Esophagus squamous epithelium (tissue), 5 donors: ENCODE data around the gene RASL11B. TPM values are rescaled to one million over a fixed set of nuclear protein-coding genes. Genes with fewer than 3 reads are reported as not detected.
A peak's percentile ranks its signal among the peaks of the same experiment; 100 is the strongest.

Source experiments
- DNase-seq: peaks from one replicate; lab custom pipeline; 2025; lab: John Stamatoyannopoulos, UW
- H3K27ac ChIP-seq, 4 donors: fragments of 200-600 bp; sonication (generic); one replicate each; pipeline ENCODE4 v1.5.1; 2016 to 2019; ENCODE audit warnings: mild to moderate bottlenecking in 1 of 4
- H3K27me3 ChIP-seq, 4 donors: fragments of 200-600 bp; sonication (generic); 1 replicate in 3 of 4; 2 replicates in 1 of 4; pipeline versions ENCODE4 v1.5.1 to v1.6.0; 2017 to 2021; ENCODE audit warnings: antibody characterized with exemption in 1 of 4
- H3K36me3 ChIP-seq, 3 donors: fragments of 200-600 bp; sonication (generic); one replicate each; pipeline ENCODE4 v1.5.1; 2016 to 2019
- H3K4me1 ChIP-seq, 3 donors: fragments of 200-600 bp; sonication (generic); one replicate each; pipeline ENCODE4 v1.5.1; 2017 to 2019
- H3K4me3 ChIP-seq, 4 donors: fragments of 200-600 bp; sonication (generic); 1 replicate in 3 of 4; 2 replicates in 1 of 4; pipeline ENCODE4 v1.5.1; 2016 to 2019; ENCODE audit warnings: mild to moderate bottlenecking in 2 of 4, moderate library complexity in 1 of 4
- H3K9me3 ChIP-seq, 3 donors: fragments of 200-600 bp; sonication (generic); one replicate each; pipeline ENCODE4 v1.5.1; 2016 to 2019
- POLR2A ChIP-seq, 4 donors: fragments of 450-650 bp; IDR thresholded peaks; one replicate each; pipeline ENCODE4 v1.6.1; 2017; ENCODE audit warnings: antibody characterized with exemption in 4 of 4, mild to moderate bottlenecking in 4 of 4, moderate library complexity in 3 of 4
- WGBS, 2 donors: methylation state at CpG; one replicate each; pipeline ENCODE4 v1.1.5; 2018; 5-methylcytosine and 5-hydroxymethylcytosine counted together
- intact Hi-C: fragments of 100-400 bp; cut with DNase I; formaldehyde crosslinking; loops from one replicate; pipeline ENCODE4 v1.15.0; 2022
- total RNA-seq, 4 donors: library from RNA; depleted of rRNA; stranded (reverse); fragments of >200 nt; gene quantifications; one replicate each; pipeline ENCODE4 v1.1.0, GENCODE V29; 2016
- TF ChIP-seq, protein P1 (sequence below), 6 experiments: fragments of 450-650 bp in 4 of 6; fragments of 200-600 bp in 2 of 6; sonication (generic) in 2 of 6; IDR thresholded peaks; one replicate each; pipeline ENCODE4 v1.5.1; 2016 to 2019; ENCODE audit warnings: antibody characterized with exemption in 6 of 6, mild to moderate bottlenecking in 4 of 6, moderate library complexity in 4 of 6
- donor health status: DM: yes; HTN: yes; CAD: no.

RASL11B gene
- total RNA-seq, 4 donors from 2014 or later = 0.15 to 0.97 (median 0.83) TPM

- intact Hi-C loops = no loop called here
- DNase-seq = no peak
- WGBS, 2 donors = 52 to 71% methylated on average over 2 to 3 of the region's 3 CpGs
Observed at GRCh38 chr4:52852711-52853110, 9.4 kb upstream of the RASL11B start.

DNA sequence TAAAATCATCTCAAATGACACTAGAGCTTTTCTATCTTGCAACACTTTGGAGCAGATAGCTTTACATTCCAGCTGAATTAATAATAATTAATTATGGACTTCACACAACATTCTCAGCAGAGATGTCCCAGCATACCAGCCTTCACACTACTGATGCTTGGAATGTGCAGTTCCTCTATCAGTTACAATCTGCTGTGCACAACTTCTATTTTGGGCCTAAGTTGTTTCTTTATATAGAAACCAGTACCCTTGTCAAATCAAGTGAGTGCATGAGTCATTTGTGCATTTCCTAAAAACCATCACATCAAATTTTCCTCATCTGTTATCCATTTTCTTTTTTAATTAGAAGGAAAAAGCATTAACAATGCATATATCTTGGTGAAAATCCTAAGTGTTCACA is 8.8 kb upstream of the RASL11B start:
- no peak for DNase-seq
- Histone ChIP-seq H3K36me3 (no peaks in the 10 kb centered on the region), H3K9me3 (peaks cover 0 to 9% (median 6%) of the 10 kb centered on the region in 3 donors), H3K27me3 (no peaks in the 10 kb centered on the region), H3K4me3 (no peak overlapping the region), H3K4me1 (peaks cover 0 to 37% (median 7%) of the 10 kb centered on the region in 3 donors), H3K27ac (peak overlapping the region in 1 of 4 donors; percentile 25)
- intact Hi-C loops = no loop called here
- TF ChIP-seq, protein P1, sequence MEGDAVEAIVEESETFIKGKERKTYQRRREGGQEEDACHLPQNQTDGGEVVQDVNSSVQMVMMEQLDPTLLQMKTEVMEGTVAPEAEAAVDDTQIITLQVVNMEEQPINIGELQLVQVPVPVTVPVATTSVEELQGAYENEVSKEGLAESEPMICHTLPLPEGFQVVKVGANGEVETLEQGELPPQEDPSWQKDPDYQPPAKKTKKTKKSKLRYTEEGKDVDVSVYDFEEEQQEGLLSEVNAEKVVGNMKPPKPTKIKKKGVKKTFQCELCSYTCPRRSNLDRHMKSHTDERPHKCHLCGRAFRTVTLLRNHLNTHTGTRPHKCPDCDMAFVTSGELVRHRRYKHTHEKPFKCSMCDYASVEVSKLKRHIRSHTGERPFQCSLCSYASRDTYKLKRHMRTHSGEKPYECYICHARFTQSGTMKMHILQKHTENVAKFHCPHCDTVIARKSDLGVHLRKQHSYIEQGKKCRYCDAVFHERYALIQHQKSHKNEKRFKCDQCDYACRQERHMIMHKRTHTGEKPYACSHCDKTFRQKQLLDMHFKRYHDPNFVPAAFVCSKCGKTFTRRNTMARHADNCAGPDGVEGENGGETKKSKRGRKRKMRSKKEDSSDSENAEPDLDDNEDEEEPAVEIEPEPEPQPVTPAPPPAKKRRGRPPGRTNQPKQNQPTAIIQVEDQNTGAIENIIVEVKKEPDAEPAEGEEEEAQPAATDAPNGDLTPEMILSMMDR (IDR thresholded peaks at IDR 0.05) = no peak
- no peak for TF ChIP-seq POLR2A (IDR thresholded peaks at IDR 0.05)

More at GRCh38 chr4:52852711-52853110, 9.4 kb upstream of the RASL11B start:
- H3K4me1 ChIP-seq = peaks cover 0 to 43% (median 10%) of the 10 kb centered on the region in 3 donors
- no peaks in the 10 kb centered on the region for H3K27me3 ChIP-seq
- H3K9me3 ChIP-seq = peaks cover 0 to 3% (median 0%) of the 10 kb centered on the region in 3 donors
- no peaks in the 10 kb centered on the region for H3K36me3 ChIP-seq
- H3K27ac ChIP-seq = peak overlapping the region in 2 of 4 donors; percentile 13 to 18
- TF ChIP-seq POLR2A (IDR thresholded peaks at IDR 0.05) = no peak
- TF ChIP-seq, protein P1 (IDR thresholded peaks at IDR 0.05) = no peak
- no peak overlapping the region for H3K4me3 ChIP-seq

- Histone ChIP-seq H3K27ac (no peak overlapping the region), H3K36me3 (no peaks in the 10 kb centered on the region), H3K4me3 (no peak overlapping the region), H3K9me3 (peaks cover 0 to 13% (median 8%) of the 10 kb centered on the region in 3 donors), H3K27me3 (peaks cover 0 to 21% (median 0%) of the 10 kb centered on the region in 4 donors), H3K4me1 (peaks cover 7 to 25% (median 7%) of the 10 kb centered on the region in 3 donors)
- no peak for DNase-seq
- WGBS, 2 donors = 80 to 100% methylated on average over 1 of the region's 1 CpG
- TF ChIP-seq POLR2A (IDR thresholded peaks at IDR 0.05) = no peak
- TF ChIP-seq, protein P1 (IDR thresholded peaks at IDR 0.05) = no peak
- intact Hi-C loops = no loop called here
Observed at GRCh38 chr4:52856801-52857200, 5.3 kb upstream of the RASL11B start.

DNA sequence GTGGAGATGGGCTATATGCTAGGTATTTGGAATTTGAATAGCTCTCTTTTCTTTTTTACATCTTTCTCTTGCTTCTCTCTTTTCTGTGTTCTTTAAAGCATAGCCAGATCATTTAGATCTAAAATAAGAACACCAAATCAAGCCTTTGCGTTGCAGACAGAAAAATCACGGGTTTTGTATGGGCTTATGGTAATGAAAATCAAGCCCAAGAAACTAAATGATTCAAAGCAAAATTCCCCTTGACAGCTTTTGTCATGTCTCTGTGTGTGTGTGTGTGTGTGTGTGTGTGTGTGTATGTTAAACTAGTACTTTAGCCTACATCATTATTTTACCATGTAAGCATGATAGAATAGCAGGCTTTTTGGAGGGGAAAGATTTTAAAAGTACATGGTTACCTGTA is 1.8 kb upstream of the RASL11B start:
- H3K27ac ChIP-seq = no peak overlapping the region
- TF ChIP-seq POLR2A (IDR thresholded peaks at IDR 0.05) = no peak
- TF ChIP-seq, protein P1 (IDR thresholded peaks at IDR 0.05) = no peak
- DNase-seq = no peak
- H3K36me3 ChIP-seq = peaks cover 0 to 2% (median 0%) of the 10 kb centered on the region in 3 donors
- H3K9me3 ChIP-seq = peaks cover 0 to 13% (median 8%) of the 10 kb centered on the region in 3 donors
- peaks cover 7 to 21% (median 14%) of the 10 kb centered on the region in 3 donors for H3K4me1 ChIP-seq
- intact Hi-C loops = loop anchor here (10.0 kb wide), 1 partner anchor 136 kb away; no protein-coding TSS in a partner anchor
- 86 to 88% methylated on average over 2 of the region's 2 CpGs for WGBS, 2 donors
- H3K4me3 ChIP-seq = no peak overlapping the region
- peaks cover 0 to 37% (median 0%) of the 10 kb centered on the region in 4 donors for H3K27me3 ChIP-seq

DNA sequence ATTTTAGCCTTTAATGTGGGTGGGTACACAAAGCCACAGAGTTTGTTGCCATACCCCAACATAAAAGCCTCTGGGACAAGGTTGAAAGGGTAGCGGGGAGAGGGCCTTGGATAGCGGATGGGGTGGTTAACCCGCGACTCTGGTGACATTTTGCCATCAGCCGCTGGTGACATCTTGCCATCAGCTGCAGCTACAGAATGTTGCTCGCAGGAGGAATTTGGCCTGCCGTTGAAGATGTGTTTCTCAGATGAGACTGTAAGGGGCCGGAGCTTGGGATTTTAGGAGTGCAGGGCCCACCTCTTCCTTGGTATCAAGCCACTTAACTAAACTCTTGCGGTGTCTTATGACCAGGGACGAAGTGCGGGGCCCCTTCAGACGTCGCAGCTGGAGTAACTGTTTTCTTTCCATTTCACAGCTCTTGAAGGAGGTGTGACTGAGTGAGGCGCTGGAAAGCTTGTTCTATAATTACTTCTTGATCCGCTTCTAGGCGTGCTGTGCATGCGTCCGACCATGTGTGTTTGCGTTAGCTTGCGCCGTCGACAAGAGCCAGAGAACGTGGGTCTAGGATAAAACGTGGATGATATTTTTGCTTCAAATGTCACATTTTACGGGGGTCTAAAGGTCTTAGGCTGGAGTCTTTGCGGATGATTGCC is 820 bp upstream of the RASL11B start:
- DNase-seq = no peak
- Histone ChIP-seq H3K4me3 (peak overlapping the region; percentile 57 to 76 (median 66)), H3K4me1 (peaks cover 7 to 21% (median 14%) of the 10 kb centered on the region in 3 donors), H3K9me3 (peaks cover 0 to 13% (median 8%) of the 10 kb centered on the region in 3 donors), H3K36me3 (peaks cover 0 to 7% (median 0%) of the 10 kb centered on the region in 3 donors), H3K27me3 (peaks cover 0 to 37% (median 0%) of the 10 kb centered on the region in 4 donors), H3K27ac (peak overlapping the region in 1 of 4 donors; percentile 80)
- no peak for TF ChIP-seq POLR2A (IDR thresholded peaks at IDR 0.05)
- TF ChIP-seq, protein P1 (IDR thresholded peaks at IDR 0.05) = no peak
- intact Hi-C loops = loop anchor here (10.0 kb wide), 1 partner anchor 136 kb away; no protein-coding TSS in a partner anchor
- 50 to 58% methylated on average over 22 to 26 of the region's 26 CpGs for WGBS, 2 donors
